SK-N-SH treated with all-trans-retinoic acid at 6 μM for 48 hours (cell line): ENCODE results near the gene PSD2.

ENCODE experiments used
- ATAC-seq: fragments of 200-7000 bp; cut with Tn5 transposase; 3 replicates; pipeline ENCODE4 v1.9.1; 2020; ENCODE audit warnings: mild to moderate bottlenecking, moderate library complexity
- BACH2 ChIP-seq: fragments of 250-450 bp; sonication (Bioruptor Pico); IDR thresholded peaks from 2 replicates; pipeline ENCODE4 v1.9.0; 2021; ENCODE audit warnings: mild to moderate bottlenecking, borderline replicate concordance
- CREB5 ChIP-seq: fragments of 250-450 bp; sonication (Bioruptor Pico); IDR thresholded peaks from 2 replicates; pipeline ENCODE4 v1.5.1; 2020; ENCODE audit warnings: low read depth, mild to moderate bottlenecking, moderate library complexity
- ESRRG ChIP-seq: fragments of 250-450 bp; sonication (Bioruptor Pico); IDR thresholded peaks from 2 replicates; pipeline ENCODE4 v1.6.1; 2021; ENCODE audit warnings: mild to moderate bottlenecking
- GLIS3 ChIP-seq: fragments of 250-450 bp; sonication (Bioruptor Pico); IDR thresholded peaks from 2 replicates; pipeline ENCODE4 v1.5.0; 2020; ENCODE audit warnings: mild to moderate bottlenecking, moderate library complexity
- ISL1 ChIP-seq: fragments of 250-450 bp; sonication (Bioruptor Pico); IDR thresholded peaks from 2 replicates; pipeline ENCODE4 v2.1.2; 2022; ENCODE audit warnings: mild to moderate bottlenecking, moderate library complexity
- PATZ1 ChIP-seq: fragments of 250-450 bp; sonication (Bioruptor Pico); IDR thresholded peaks from 2 replicates; pipeline ENCODE4 v1.8.0; 2020; ENCODE audit warnings: mild to moderate bottlenecking, moderate library complexity, borderline replicate concordance
- POU6F1 ChIP-seq: fragments of 250-450 bp; sonication (Bioruptor Pico); IDR thresholded peaks from 2 replicates; pipeline ENCODE4 v1.8.0; 2021; ENCODE audit warnings: low read depth, mild to moderate bottlenecking, moderate library complexity, borderline replicate concordance
- TSHZ2 ChIP-seq: fragments of 250-450 bp; sonication (Bioruptor Pico); IDR thresholded peaks from 2 replicates; pipeline ENCODE4 v1.5.0; 2020; ENCODE audit warnings: mild to moderate bottlenecking, moderate library complexity
- ZC3H10 ChIP-seq: fragments of 250-450 bp; sonication (Bioruptor Pico); IDR thresholded peaks from 2 replicates; pipeline ENCODE4 v1.5.1; 2021; ENCODE audit warnings: mild to moderate bottlenecking, moderate library complexity
- ZNF8 ChIP-seq: fragments of 450-650 bp; formaldehyde crosslinking; IDR thresholded peaks from 2 replicates; pipeline ENCODE4 v1.5.0; 2020; ENCODE audit warnings: mild to moderate bottlenecking, moderate library complexity

Gene PSD2

GRCh38 chr5:139872851-139873794 is 77.5 kb downstream of the PSD2 start:
- ATAC-seq = no peak
- TF ChIP-seq CREB5 (CRISPR knock-in tag) (no peak), ISL1 (no peak), POU6F1 (CRISPR knock-in tag) (no peak), GLIS3 (CRISPR knock-in tag) (no peak), TSHZ2 (no peak), ZNF8 (CRISPR knock-in tag) (no peak)

GRCh38 chr5:139875957-139876356 is 80.3 kb downstream of the PSD2 start:
- no peak for ATAC-seq
- TF ChIP-seq ZNF8 (CRISPR knock-in tag) = peak; percentile 97
- no peak for TF ChIP-seq POU6F1 (CRISPR knock-in tag)

- TF ChIP-seq PATZ1 (CRISPR knock-in tag) = no peak
- no peak for ATAC-seq
These were observed 81.6 kb downstream of the PSD2 start for GRCh38 chr5:139877129-139877597.

- ATAC-seq = no peak
- TF ChIP-seq ZNF8 (CRISPR knock-in tag) (no peak), ZC3H10 (no peak), CREB5 (CRISPR knock-in tag) (no peak), ESRRG (CRISPR knock-in tag) (no peak), PATZ1 (CRISPR knock-in tag) (no peak), BACH2 (CRISPR knock-in tag) (no peak), POU6F1 (CRISPR knock-in tag) (no peak)
These were observed 82.5 kb downstream of the PSD2 start for GRCh38 chr5:139878093-139878492.
